Epidermal melanocyte (primary cell): ENCODE data around the gene LCE2C.

Experiments used
- DNase-seq: peaks from one replicate; pipeline ENCODE4 v3.0.0; 2011; ENCODE audit warnings: low spot score; ENCODE audit not compliant: insufficient read length

LCE2C gene

GRCh38 chr1:152725261-152725660, 50.2 kb downstream of the LCE2C start:
- no peak for DNase-seq
